ENCODE results near the gene ABCA13.

DNA sequence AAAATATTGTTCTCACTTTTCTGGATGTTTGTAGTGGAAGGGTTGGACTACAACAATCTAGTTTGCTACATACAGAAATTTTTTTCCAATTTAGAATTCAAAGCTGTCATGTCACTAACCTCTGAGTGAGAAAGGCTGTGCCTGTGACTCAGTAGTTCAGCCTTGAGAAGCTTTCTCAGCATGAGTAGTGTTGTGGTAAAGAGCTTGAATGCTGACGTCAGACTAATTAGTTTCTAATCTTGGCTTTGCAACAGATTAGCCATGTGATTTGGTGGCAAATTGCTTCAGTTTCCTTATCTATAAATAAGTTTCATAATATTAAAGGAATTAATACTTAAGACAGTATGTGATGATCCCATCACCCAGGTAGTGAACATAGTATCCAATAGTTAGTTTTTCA, 83.8 kb downstream of the ABCA13 start:
- TF ChIP-seq POLR2A (IDR thresholded peaks at IDR 0.05; ENCODE audit: low read depth, low read length): no peak
- no peak for TF ChIP-seq TAF1 (IDR thresholded peaks at IDR 0.05; ENCODE audit: borderline replicate concordance, low read depth, low read length)

Data from GM12892 (cell line).